GM19193 (cell line): ENCODE results near the gene CCDC63.

ENCODE experiments used
- POLR2A ChIP-seq: IDR thresholded peaks from 4 replicates; pipeline ENCODE4 v1.6.1; 2011; ENCODE audit not compliant: insufficient read depth, insufficient read length; ENCODE audit errors: extremely low read depth

The CCDC63 gene

GRCh38 chr12:110893956-110894355 is 47.2 kb downstream of the CCDC63 start:
- TF ChIP-seq POLR2A = no peak

- TF ChIP-seq POLR2A = no peak
Observed at GRCh38 chr12:110896559-110896958, 49.8 kb downstream of the CCDC63 start.

- no peak for TF ChIP-seq POLR2A
Observed at GRCh38 chr12:110901401-110901800, 54.6 kb downstream of the CCDC63 start.

GRCh38 chr12:110903511-110903910 is 56.7 kb downstream of the CCDC63 start:
- no peak for TF ChIP-seq POLR2A

GRCh38 chr12:110906083-110906482 is 59.3 kb downstream of the CCDC63 start:
- no peak for TF ChIP-seq POLR2A

- no peak for TF ChIP-seq POLR2A
Observed at GRCh38 chr12:110906516-110906915, 59.7 kb downstream of the CCDC63 start.

- TF ChIP-seq POLR2A = no peak
Observed at GRCh38 chr12:110906985-110907384, 60.2 kb downstream of the CCDC63 start.

GRCh38 chr12:110907583-110907982 is 60.8 kb downstream of the CCDC63 start:
- TF ChIP-seq POLR2A = no peak

- no peak for TF ChIP-seq POLR2A
Observed at GRCh38 chr12:110908377-110909152, 61.8 kb downstream of the CCDC63 start.

- no peak for TF ChIP-seq POLR2A
Observed at GRCh38 chr12:110912263-110912662, 65.5 kb downstream of the CCDC63 start.

- peak; percentile 46 for TF ChIP-seq POLR2A
Observed at GRCh38 chr12:110913119-110914056, 66.6 kb downstream of the CCDC63 start.

GRCh38 chr12:110916295-110916875 is 69.6 kb downstream of the CCDC63 start:
- TF ChIP-seq POLR2A = no peak

- TF ChIP-seq POLR2A = no peak
Observed at GRCh38 chr12:110917467-110917866, 70.7 kb downstream of the CCDC63 start.

- TF ChIP-seq POLR2A = no peak
Observed at GRCh38 chr12:110917961-110918360, 71.2 kb downstream of the CCDC63 start.

GRCh38 chr12:110919720-110920119 is 72.9 kb downstream of the CCDC63 start:
- no peak for TF ChIP-seq POLR2A
